GM19193 (cell line): ENCODE measurements around the gene RLBP1.

ENCODE experiments used
- POLR2A ChIP-seq: IDR thresholded peaks from 4 replicates; pipeline ENCODE4 v1.6.1; 2011; ENCODE audit not compliant: insufficient read depth, insufficient read length; ENCODE audit errors: extremely low read depth

The RLBP1 gene

GRCh38 chr15:89194608-89195007 is 26.8 kb downstream of the RLBP1 start:
- TF ChIP-seq POLR2A, result no peak

- TF ChIP-seq POLR2A, result no peak
Observed at GRCh38 chr15:89192766-89193165, 28.6 kb downstream of the RLBP1 start.

GRCh38 chr15:89192136-89192535 is 29.2 kb downstream of the RLBP1 start:
- no peak for TF ChIP-seq POLR2A

GRCh38 chr15:89187986-89188514 is 33.3 kb downstream of the RLBP1 start:
- TF ChIP-seq POLR2A, result no peak

GRCh38 chr15:89187301-89187985 is 33.9 kb downstream of the RLBP1 start:
- no peak for TF ChIP-seq POLR2A

GRCh38 chr15:89186803-89187202 is 34.6 kb downstream of the RLBP1 start:
- no peak for TF ChIP-seq POLR2A

- TF ChIP-seq POLR2A, result no peak
Observed at GRCh38 chr15:89184886-89185526, 36.4 kb downstream of the RLBP1 start.

GRCh38 chr15:89184357-89184756 is 37.0 kb downstream of the RLBP1 start:
- no peak for TF ChIP-seq POLR2A

- TF ChIP-seq POLR2A, result no peak
Observed at GRCh38 chr15:89179966-89180875, 41.2 kb downstream of the RLBP1 start.

GRCh38 chr15:89178307-89178977 is 42.9 kb downstream of the RLBP1 start:
- no peak for TF ChIP-seq POLR2A

- TF ChIP-seq POLR2A, result no peak
Observed at GRCh38 chr15:89177633-89178306, 43.6 kb downstream of the RLBP1 start.

GRCh38 chr15:89177116-89177515 is 44.3 kb downstream of the RLBP1 start:
- TF ChIP-seq POLR2A, result no peak

GRCh38 chr15:89175617-89176191 is 45.7 kb downstream of the RLBP1 start:
- no peak for TF ChIP-seq POLR2A

- TF ChIP-seq POLR2A, result no peak
Observed at GRCh38 chr15:89174476-89174875, 46.9 kb downstream of the RLBP1 start.
